ENCODE data around the gene CFAP300. TPM values are rescaled to one million over a fixed set of nuclear protein-coding genes. Genes with fewer than 3 reads are reported as not detected.

Gene CFAP300
- total RNA-seq, 1 experiment from 2014 or later, result 1.7 TPM

DNA sequence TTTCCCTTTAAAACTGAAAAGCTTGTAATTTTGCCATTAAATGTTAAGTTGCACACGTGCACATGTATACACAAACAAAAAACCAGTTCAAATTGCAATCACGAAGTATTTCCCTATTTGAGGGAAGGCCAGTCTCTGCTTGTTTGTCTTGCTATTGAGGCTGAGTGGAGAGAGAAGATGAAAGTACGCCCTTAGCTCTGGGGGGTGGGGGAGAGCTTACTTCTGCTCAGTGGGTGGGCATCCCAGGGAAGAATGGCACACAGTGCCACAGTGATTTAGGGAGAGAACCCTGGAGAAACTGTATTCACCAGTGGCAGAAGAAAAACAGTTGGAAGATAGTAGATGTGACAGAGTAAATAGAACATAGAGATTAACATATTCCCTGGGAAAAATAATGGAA lies 71.7 kb downstream of the CFAP300 start:
- Histone ChIP-seq H2BK12ac (ENCODE audit: insufficient read length, low read depth, low read length) (no peak overlapping the region), H2AFZ (ENCODE audit: low read length) (no peak overlapping the region), H3K27me3 (ENCODE audit: insufficient read depth, low read length) (no peaks in the 10 kb centered on the region), H3K79me1 (ENCODE audit: insufficient read depth, low read depth, low read length, poor library complexity, severe bottlenecking) (peaks cover 6% of the 10 kb centered on the region), H3K4me1 (ENCODE audit: insufficient read depth, low read length) (peaks cover 9% of the 10 kb centered on the region), H2AK5ac (ENCODE audit: insufficient read length, low read length) (no peak overlapping the region), H3K23me2 (ENCODE audit: insufficient read length, low read depth, low read length, poor library complexity, severe bottlenecking) (no peaks in the 10 kb centered on the region), H3K14ac (ENCODE audit: insufficient read depth, low read length) (no peak overlapping the region), H2BK20ac (ENCODE audit: low read depth, low read length, poor library complexity, severe bottlenecking) (no peak overlapping the region), H3K56ac (ENCODE audit: insufficient read length, low read depth, low read length) (no peak overlapping the region), H4K8ac (replicated peaks; ENCODE audit: insufficient read length, low read depth, low read length) (no peak overlapping the region), H3K9me3 (ENCODE audit: control insufficient read depth, low read depth, low read length) (no peaks in the 10 kb centered on the region), H3K9ac (ENCODE audit: extremely low read depth, insufficient read length, low read length) (no peak overlapping the region), H3K79me2 (ENCODE audit: insufficient read depth, low read length) (peaks cover 20% of the 10 kb centered on the region; the same call in 1 of the 2 replicates), H3K4me2 (ENCODE audit: insufficient read depth, insufficient read length, low read length) (peak overlapping the region; percentile 32), H2BK5ac (ENCODE audit: insufficient read length, low read length) (no peak overlapping the region), H2BK120ac (ENCODE audit: low read depth, low read length, poor library complexity, severe bottlenecking) (no peak overlapping the region), H3K23ac (ENCODE audit: insufficient read length, low read depth, low read length) (no peak overlapping the region), H3K4ac (ENCODE audit: low read depth, low read length) (no peak overlapping the region), H4K5ac (ENCODE audit: insufficient read length, low read depth, low read length) (no peak overlapping the region), H4K20me1 (ENCODE audit: control insufficient read depth, insufficient read depth, insufficient read length) (no peaks in the 10 kb centered on the region), H4K91ac (ENCODE audit: insufficient read length, low read depth, low read length) (no peak overlapping the region), H2BK15ac (ENCODE audit: low read depth, low read length) (no peak overlapping the region), H3K18ac (ENCODE audit: insufficient read length, low read depth, low read length) (no peak overlapping the region), H3K27ac (ENCODE audit: insufficient read length, low read depth, low read length) (no peak overlapping the region), H3T11ph (ENCODE audit: low read length) (no peak overlapping the region)
- H3K9me3 Mint-ChIP-seq, result peaks cover 12% of the 10 kb centered on the region in 2 experiments
- peaks cover 68 to 72% of the 10 kb centered on the region in 2 experiments for H3K4me1 Mint-ChIP-seq
- WGBS (ENCODE audit: extremely low coverage, insufficient read length, low lambda C conversion rate), result no CpG with 5 or more reads among the region's 3 CpGs
- H3K27ac Mint-ChIP-seq, result peak overlapping the region in 2 of 3 experiments; percentile 3 to 81; a peak in 1 of 7 replicates
- H3K36me3 Mint-ChIP-seq (ENCODE audit: insufficient read depth in 1 of 3, low read depth in 3 of 3), result peaks cover 19 to 40% (median 38%) of the 10 kb centered on the region in 3 experiments
- DNase-seq, result no peak
- TF ChIP-seq, protein P1, sequence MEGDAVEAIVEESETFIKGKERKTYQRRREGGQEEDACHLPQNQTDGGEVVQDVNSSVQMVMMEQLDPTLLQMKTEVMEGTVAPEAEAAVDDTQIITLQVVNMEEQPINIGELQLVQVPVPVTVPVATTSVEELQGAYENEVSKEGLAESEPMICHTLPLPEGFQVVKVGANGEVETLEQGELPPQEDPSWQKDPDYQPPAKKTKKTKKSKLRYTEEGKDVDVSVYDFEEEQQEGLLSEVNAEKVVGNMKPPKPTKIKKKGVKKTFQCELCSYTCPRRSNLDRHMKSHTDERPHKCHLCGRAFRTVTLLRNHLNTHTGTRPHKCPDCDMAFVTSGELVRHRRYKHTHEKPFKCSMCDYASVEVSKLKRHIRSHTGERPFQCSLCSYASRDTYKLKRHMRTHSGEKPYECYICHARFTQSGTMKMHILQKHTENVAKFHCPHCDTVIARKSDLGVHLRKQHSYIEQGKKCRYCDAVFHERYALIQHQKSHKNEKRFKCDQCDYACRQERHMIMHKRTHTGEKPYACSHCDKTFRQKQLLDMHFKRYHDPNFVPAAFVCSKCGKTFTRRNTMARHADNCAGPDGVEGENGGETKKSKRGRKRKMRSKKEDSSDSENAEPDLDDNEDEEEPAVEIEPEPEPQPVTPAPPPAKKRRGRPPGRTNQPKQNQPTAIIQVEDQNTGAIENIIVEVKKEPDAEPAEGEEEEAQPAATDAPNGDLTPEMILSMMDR (conservative IDR thresholded peaks at IDR 0.05), result no peak
- H3K27me3 Mint-ChIP-seq (ENCODE audit: low read depth), result no peaks in the 10 kb centered on the region; the same call in 1 of the 2 replicates
- H3K4me3 Mint-ChIP-seq, result peak overlapping the region; percentile 31 to 74; a peak in 3 of 5 replicates
